ENCODE measurements around the gene POLR3K.

The POLR3K gene

DNA sequence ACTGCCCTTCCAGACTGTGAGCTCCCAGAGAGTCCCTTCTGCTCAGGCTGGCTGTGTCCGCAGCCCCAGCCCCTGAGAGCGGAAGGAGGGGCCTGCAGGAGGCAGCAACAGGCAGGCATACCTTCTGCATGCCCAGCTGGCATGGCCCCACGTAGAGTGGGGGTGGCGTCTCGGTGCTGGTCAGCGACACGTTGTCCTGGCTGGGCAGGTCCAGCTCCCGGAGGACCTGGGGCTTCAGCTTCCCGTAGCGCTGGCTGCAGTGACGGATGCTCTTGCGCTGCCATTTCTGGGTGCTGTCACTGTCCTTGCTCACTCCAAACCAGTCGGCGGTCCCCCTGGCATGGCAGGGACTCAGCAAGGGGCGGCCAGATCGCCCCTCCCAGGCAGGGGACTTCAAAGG lies 10.1 kb upstream of the POLR3K start:
- H3K4me3 ChIP-seq (ENCODE audit: low read length in 2 of 2), result no peak overlapping the region
- H3K27ac ChIP-seq (ENCODE audit: low read length), result no peak overlapping the region
- peaks cover 24% of the 10 kb centered on the region for H3K4me1 ChIP-seq (ENCODE audit: control insufficient read depth, insufficient read depth, low read length)
- no peaks in the 10 kb centered on the region for H3K9me3 ChIP-seq (ENCODE audit: control insufficient read depth in 2 of 2, low read length in 2 of 2)
- no peaks in the 10 kb centered on the region for H3K27me3 ChIP-seq (ENCODE audit: control insufficient read depth in 1 of 2, insufficient read depth in 2 of 2, low read length in 2 of 2)
- H3K9ac ChIP-seq (ENCODE audit: low read length in 2 of 2), result no peak overlapping the region
- H3K36me3 ChIP-seq (ENCODE audit: control insufficient read depth in 2 of 2, insufficient read depth in 2 of 2, low read length in 2 of 2), result peaks cover 26 to 44% of the 10 kb centered on the region in 2 donors

DNA sequence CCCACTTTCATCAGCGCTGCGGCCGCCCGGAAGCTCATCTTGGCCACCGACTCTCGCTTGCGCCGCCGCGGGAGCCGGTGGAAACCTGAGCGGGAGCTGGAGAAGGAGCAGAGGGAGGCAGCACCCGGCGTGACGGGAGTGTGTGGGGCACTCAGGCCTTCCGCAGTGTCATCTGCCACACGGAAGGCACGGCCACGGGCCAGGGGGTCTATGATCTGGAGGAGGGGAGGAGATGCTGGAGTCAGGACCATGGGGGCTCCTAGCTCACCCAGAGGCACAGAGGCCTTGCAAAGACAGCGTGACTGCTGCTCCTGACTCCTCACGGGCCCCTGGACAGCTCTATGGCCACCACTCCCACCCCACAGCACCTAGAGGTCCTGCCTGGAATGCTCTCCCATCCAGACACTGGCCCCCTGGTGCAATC lies 9.6 kb upstream of the POLR3K start:
- Histone ChIP-seq H3K4me1 (ENCODE audit: control insufficient read depth, insufficient read depth, low read length) (peaks cover 21% of the 10 kb centered on the region), H3K9ac (ENCODE audit: low read length in 2 of 2) (no peak overlapping the region), H3K36me3 (ENCODE audit: control insufficient read depth in 2 of 2, insufficient read depth in 2 of 2, low read length in 2 of 2) (peaks cover 28 to 47% of the 10 kb centered on the region in 2 donors), H3K4me3 (ENCODE audit: low read length in 2 of 2) (no peak overlapping the region), H3K27me3 (ENCODE audit: control insufficient read depth in 1 of 2, insufficient read depth in 2 of 2, low read length in 2 of 2) (no peaks in the 10 kb centered on the region), H3K9me3 (ENCODE audit: control insufficient read depth in 2 of 2, low read length in 2 of 2) (no peaks in the 10 kb centered on the region), H3K27ac (ENCODE audit: low read length) (no peak overlapping the region)

DNA sequence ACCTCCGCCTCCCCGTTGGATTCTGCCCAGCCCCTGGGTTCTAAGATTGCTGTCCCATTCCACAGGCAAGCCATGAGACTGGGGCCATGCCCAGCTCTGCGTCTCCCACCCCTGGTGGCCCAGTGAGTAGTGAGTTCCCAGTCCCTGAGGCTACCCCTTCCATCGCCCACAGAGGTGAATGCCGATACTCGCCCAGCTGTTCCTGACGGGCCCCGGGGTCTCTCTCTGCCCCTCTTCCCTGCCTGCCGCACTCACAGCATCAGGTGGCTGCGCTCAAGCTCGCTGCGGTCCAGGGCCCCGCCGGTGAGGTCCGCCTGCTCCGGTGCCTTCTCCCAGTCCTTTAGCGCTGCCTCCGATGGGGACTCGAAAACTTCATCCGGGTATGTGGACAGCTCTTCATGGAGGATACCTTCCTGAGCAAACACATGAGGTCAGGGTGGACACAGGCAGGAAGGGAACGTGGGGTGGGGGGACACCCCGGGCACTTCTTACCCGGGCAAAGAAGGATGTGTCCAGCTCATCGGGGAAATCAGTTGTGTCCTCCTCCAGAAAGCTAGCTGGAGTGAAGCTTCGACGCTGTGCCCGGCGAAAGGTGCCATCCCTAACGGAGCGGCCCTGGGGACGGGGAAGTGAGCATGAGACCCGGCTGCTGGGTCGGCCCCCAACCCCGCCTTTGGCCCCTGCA lies 9.0 kb upstream of the POLR3K start:
- H3K36me3 ChIP-seq (ENCODE audit: control insufficient read depth in 2 of 2, insufficient read depth in 2 of 2, low read length in 2 of 2), result peaks cover 29 to 51% of the 10 kb centered on the region in 2 donors
- no peaks in the 10 kb centered on the region for H3K27me3 ChIP-seq (ENCODE audit: control insufficient read depth in 1 of 2, insufficient read depth in 2 of 2, low read length in 2 of 2)
- H3K4me3 ChIP-seq (ENCODE audit: low read length in 2 of 2), result no peak overlapping the region
- no peak overlapping the region for H3K9ac ChIP-seq (ENCODE audit: low read length in 2 of 2)
- peaks cover 21% of the 10 kb centered on the region for H3K4me1 ChIP-seq (ENCODE audit: control insufficient read depth, insufficient read depth, low read length)
- H3K9me3 ChIP-seq (ENCODE audit: control insufficient read depth in 2 of 2, low read length in 2 of 2), result no peaks in the 10 kb centered on the region
- H3K27ac ChIP-seq (ENCODE audit: low read length), result no peak overlapping the region

DNA sequence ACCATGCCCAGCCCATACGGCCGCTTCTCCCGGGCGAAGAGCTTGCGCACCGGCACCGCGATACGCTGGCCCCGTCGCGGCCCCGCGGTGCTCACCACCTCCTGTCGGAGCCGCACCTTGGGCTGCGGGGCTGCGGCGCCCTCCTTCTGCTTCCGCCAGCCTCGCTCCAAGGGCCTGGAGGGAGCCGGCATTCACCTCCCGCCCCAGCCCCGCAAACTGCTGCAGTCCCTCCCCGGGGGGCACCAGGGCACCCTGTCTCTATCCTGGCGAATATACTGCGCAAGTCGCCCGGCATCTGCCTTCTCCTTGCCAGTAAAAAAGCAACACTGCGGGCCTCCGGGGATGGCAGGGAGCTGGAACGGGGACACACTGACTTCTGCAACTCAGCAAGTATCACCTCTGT lies 8.5 kb upstream of the POLR3K start:
- Histone ChIP-seq H3K9ac (ENCODE audit: low read length in 2 of 2) (no peak overlapping the region), H3K27ac (ENCODE audit: low read length) (no peak overlapping the region), H3K4me1 (ENCODE audit: control insufficient read depth, insufficient read depth, low read length) (peaks cover 18% of the 10 kb centered on the region), H3K27me3 (ENCODE audit: control insufficient read depth in 1 of 2, insufficient read depth in 2 of 2, low read length in 2 of 2) (no peaks in the 10 kb centered on the region), H3K36me3 (ENCODE audit: control insufficient read depth in 2 of 2, insufficient read depth in 2 of 2, low read length in 2 of 2) (peaks cover 34 to 57% of the 10 kb centered on the region in 2 donors), H3K4me3 (ENCODE audit: low read length in 2 of 2) (no peak overlapping the region), H3K9me3 (ENCODE audit: control insufficient read depth in 2 of 2, low read length in 2 of 2) (no peaks in the 10 kb centered on the region)

DNA sequence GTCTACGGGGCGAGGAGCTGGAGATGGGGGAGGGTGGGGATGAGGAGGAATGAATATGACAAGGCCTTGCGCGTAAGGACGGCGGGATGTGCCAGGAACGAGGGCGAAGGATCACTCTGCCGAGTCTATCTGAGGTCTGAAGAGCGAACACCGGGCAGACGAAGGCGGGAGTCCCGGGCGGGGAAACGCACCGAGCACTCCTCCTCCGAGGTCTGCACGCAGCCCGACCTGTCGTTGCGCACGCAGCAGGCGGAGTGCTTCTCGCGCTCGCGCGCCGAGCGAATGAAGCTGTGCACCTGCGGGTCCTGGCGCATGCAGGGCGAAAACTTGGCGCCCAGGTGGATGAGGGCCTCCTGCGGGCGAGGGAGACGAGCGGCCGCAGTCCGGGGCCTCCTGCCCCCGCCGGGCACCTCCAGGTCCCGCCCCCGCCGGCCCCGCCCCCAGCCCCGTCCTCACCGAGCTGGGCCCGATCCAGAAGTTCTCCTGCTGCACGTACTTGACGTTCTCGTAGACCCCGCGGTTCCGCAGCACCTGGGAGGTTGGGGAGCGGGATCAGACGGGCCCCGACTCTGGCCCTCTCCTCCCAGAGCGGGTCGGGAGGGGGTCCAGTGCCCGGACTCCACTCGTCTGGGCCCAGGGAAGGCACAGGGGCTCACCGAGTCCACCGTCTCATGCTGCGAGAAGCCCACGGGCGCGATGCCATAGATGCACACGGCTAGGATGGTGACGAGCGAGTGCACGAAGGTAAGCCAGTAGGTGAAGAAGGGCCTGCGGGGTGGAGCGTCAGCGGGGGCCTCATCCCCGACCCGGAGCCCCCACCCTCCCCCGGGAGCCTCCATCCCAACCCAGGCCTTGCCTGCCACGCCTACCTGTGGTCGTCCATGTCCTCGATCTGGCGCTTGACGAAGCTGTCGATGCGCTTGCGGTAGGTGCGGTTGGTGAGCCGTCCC lies 7.8 kb upstream of the POLR3K start:
- Histone ChIP-seq H3K4me3 (ENCODE audit: low read length in 2 of 2) (no peak overlapping the region), H3K36me3 (ENCODE audit: control insufficient read depth in 2 of 2, insufficient read depth in 2 of 2, low read length in 2 of 2) (peaks cover 38 to 63% of the 10 kb centered on the region in 2 donors), H3K4me1 (ENCODE audit: control insufficient read depth, insufficient read depth, low read length) (peaks cover 11% of the 10 kb centered on the region), H3K27me3 (ENCODE audit: control insufficient read depth in 1 of 2, insufficient read depth in 2 of 2, low read length in 2 of 2) (no peaks in the 10 kb centered on the region), H3K9me3 (ENCODE audit: control insufficient read depth in 2 of 2, low read length in 2 of 2) (no peaks in the 10 kb centered on the region), H3K27ac (ENCODE audit: low read length) (no peak overlapping the region), H3K9ac (ENCODE audit: low read length in 2 of 2) (no peak overlapping the region)

DNA sequence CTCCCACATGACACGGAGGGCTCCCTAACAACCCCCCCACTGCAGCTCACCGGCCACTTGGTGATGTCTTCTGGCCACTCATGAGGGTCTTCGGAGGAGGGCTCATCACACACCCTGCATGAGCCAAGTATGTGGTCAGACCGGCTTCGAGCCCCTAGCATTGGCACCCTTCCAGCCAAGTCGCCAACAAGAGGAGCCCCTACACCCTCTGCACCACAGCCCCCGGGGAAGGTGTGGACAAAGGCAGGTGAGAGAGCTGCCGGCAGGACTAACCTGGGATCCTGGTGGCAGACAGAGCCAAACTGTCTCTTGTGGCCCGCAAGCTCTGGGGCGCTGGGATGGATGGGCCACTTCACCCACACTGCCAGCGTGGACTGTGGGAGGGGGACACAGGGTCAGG lies 6.8 kb upstream of the POLR3K start:
- Histone ChIP-seq H3K36me3 (ENCODE audit: control insufficient read depth in 2 of 2, insufficient read depth in 2 of 2, low read length in 2 of 2) (peaks cover 40 to 72% of the 10 kb centered on the region in 2 donors), H3K4me3 (ENCODE audit: low read length in 2 of 2) (no peak overlapping the region), H3K27ac (ENCODE audit: low read length) (no peak overlapping the region), H3K4me1 (ENCODE audit: control insufficient read depth, insufficient read depth, low read length) (peaks cover 2% of the 10 kb centered on the region), H3K9ac (ENCODE audit: low read length in 2 of 2) (no peak overlapping the region), H3K9me3 (ENCODE audit: control insufficient read depth in 2 of 2, low read length in 2 of 2) (no peaks in the 10 kb centered on the region), H3K27me3 (ENCODE audit: control insufficient read depth in 1 of 2, insufficient read depth in 2 of 2, low read length in 2 of 2) (no peaks in the 10 kb centered on the region)

DNA sequence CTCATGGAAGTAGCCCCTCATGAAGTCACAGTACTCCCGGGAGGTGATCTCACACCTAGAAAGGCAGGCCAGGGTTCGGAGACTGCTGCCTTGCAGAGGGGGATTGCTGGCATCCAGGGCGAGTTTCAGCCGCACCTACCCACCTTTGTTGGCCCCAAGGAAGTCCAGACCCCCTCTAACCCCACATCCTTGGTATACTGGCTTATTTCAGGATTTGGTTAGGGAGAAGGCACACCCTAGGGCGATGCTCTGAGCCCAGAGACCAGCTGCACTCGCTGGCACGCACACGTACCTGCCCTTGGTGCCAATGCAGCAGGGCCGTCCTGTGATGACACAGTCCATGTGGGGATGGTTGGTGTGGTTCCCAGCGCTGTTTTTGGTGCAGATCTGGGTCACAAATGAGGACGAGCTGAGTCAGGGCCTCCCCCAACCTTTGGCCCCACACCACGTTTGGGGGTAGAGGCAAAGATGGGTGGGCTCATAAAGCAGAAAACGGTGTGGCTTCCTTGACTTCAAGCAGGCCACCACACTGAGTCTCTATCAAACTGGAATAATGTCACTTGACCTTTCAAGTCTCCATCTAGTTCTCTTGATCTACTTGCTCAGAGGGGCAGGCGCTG lies 6.1 kb upstream of the POLR3K start:
- no peak overlapping the region for H3K9ac ChIP-seq (ENCODE audit: low read length in 2 of 2)
- H3K36me3 ChIP-seq (ENCODE audit: control insufficient read depth in 2 of 2, insufficient read depth in 2 of 2, low read length in 2 of 2), result peaks cover 39 to 72% of the 10 kb centered on the region in 2 donors
- peaks cover 2% of the 10 kb centered on the region for H3K4me1 ChIP-seq (ENCODE audit: control insufficient read depth, insufficient read depth, low read length)
- no peak overlapping the region for H3K4me3 ChIP-seq (ENCODE audit: low read length in 2 of 2)
- no peaks in the 10 kb centered on the region for H3K9me3 ChIP-seq (ENCODE audit: control insufficient read depth in 2 of 2, low read length in 2 of 2)
- H3K27me3 ChIP-seq (ENCODE audit: control insufficient read depth in 1 of 2, insufficient read depth in 2 of 2, low read length in 2 of 2), result no peaks in the 10 kb centered on the region
- no peak overlapping the region for H3K27ac ChIP-seq (ENCODE audit: low read length)

DNA sequence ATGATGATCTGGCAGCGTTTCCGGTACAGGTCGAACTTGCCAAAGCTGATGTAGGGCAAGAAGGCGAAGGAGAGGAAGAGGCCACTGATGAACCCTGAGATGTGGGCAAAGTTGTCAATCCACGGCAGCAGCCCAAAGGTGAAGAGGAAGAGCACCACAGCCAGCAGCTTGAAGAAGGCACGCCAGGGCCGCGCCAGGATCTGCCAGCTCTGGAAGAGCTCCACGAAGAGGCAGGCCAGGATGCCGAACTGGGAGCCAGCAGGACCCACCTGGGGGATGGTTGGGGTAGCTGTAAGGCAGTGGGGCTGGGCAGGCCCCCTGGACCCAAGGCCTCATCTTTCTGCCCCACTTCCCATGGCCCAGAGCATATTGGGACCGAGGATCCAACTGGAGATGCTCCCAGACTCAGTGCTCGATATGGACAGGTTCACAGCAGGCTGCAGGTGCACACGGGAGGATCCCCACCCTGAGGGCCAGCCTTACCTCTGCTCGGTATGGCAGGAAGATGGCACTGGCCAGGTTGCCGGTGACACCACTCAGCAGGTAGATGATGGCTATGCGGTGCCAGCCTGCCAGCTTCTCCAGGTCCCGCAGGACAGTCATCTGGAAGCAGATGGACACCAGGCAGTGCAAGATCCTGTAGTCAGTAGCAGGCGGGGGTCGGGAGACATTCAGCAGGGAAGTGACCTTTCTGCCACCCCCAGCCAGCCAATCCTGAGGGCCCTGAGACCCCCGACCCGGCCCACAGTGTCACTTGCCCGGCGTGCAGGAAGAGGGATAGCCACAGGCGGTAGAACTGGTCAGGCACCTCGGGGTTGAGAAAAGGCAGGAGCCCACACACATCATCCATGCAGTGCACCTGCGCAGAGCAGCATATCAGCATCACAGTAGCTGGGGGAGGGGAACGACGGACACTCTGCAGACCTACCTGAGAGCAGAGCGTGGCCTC lies 5.4 kb upstream of the POLR3K start:
- Histone ChIP-seq H3K9ac (ENCODE audit: low read length in 2 of 2) (no peak overlapping the region), H3K36me3 (ENCODE audit: control insufficient read depth in 2 of 2, insufficient read depth in 2 of 2, low read length in 2 of 2) (peaks cover 33 to 65% of the 10 kb centered on the region in 2 donors), H3K27me3 (ENCODE audit: control insufficient read depth in 1 of 2, insufficient read depth in 2 of 2, low read length in 2 of 2) (no peaks in the 10 kb centered on the region), H3K27ac (ENCODE audit: low read length) (no peak overlapping the region), H3K4me1 (ENCODE audit: control insufficient read depth, insufficient read depth, low read length) (peaks cover 8% of the 10 kb centered on the region), H3K4me3 (ENCODE audit: low read length in 2 of 2) (no peak overlapping the region), H3K9me3 (ENCODE audit: control insufficient read depth in 2 of 2, low read length in 2 of 2) (no peaks in the 10 kb centered on the region)

DNA sequence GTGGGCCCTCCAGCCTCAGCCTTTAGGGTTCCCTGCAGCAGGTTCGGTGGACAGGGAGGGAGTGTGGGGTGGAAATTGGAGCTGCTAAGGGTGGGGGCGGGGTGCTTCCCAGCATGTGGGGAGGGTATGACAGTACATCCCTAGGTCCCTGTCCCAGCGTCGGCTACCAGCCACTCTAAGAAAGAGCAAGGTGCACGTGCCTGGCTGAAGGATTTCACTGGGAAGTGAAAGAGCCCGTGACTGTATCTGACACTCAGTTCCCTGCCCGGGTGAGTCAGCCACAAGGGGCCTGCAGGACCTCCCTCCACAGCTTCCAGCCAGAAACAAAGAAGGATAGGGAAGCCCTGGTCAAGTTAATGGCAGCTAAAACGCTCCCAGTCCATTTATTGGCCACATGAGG lies 4.3 kb upstream of the POLR3K start:
- H3K36me3 ChIP-seq (ENCODE audit: control insufficient read depth in 2 of 2, insufficient read depth in 2 of 2, low read length in 2 of 2), result peaks cover 33 to 57% of the 10 kb centered on the region in 2 donors
- no peaks in the 10 kb centered on the region for H3K27me3 ChIP-seq (ENCODE audit: control insufficient read depth in 1 of 2, insufficient read depth in 2 of 2, low read length in 2 of 2)
- no peaks in the 10 kb centered on the region for H3K9me3 ChIP-seq (ENCODE audit: control insufficient read depth in 2 of 2, low read length in 2 of 2)
- H3K4me3 ChIP-seq (ENCODE audit: low read length in 2 of 2), result no peak overlapping the region
- no peak overlapping the region for H3K27ac ChIP-seq (ENCODE audit: low read length)
- no peak overlapping the region for H3K9ac ChIP-seq (ENCODE audit: low read length in 2 of 2)
- H3K4me1 ChIP-seq (ENCODE audit: control insufficient read depth, insufficient read depth, low read length), result peaks cover 15% of the 10 kb centered on the region
